Retinal pigment epithelial cell (primary cell): ENCODE results near the gene RIN2.

Experiments
- DNase-seq: peaks from one replicate; pipeline ENCODE4 v3.0.0-alpha.2; 2010; ENCODE audit warnings: low read depth
- H3K4me3 ChIP-seq: 2 replicates; pipeline ENCODE4 v1.5.1; 2011; ENCODE audit warnings: mild to moderate bottlenecking, low read length, control low read depth, moderate library complexity
- TF ChIP-seq, protein P1 (sequence below): conservative IDR thresholded peaks from 2 replicates; pipeline ENCODE4 v1.5.1; 2011; ENCODE audit warnings: low read depth, low read length, control low read depth, inconsistent platforms

The RIN2 gene

DNA sequence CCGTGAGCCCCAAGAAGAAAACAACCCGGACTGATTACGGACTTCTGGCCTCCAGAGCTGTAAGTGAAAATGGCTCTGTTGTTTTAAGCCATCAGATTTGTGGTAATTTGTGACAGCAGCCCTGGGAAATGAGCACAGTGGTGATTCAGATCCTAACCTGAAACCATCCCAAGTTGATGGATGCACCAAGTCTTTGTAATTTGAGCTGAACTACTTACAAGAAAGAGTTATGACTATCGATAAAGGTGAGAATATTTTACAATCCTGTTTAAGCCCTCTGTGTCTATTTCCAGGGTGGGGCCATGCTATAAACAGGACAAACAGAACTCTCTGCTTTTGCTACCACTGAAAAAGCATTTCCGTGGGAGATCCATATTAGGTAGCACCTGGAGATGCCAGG, 19.1 kb upstream of the RIN2 start:
- DNase-seq, result no peak
- TF ChIP-seq, protein P1, sequence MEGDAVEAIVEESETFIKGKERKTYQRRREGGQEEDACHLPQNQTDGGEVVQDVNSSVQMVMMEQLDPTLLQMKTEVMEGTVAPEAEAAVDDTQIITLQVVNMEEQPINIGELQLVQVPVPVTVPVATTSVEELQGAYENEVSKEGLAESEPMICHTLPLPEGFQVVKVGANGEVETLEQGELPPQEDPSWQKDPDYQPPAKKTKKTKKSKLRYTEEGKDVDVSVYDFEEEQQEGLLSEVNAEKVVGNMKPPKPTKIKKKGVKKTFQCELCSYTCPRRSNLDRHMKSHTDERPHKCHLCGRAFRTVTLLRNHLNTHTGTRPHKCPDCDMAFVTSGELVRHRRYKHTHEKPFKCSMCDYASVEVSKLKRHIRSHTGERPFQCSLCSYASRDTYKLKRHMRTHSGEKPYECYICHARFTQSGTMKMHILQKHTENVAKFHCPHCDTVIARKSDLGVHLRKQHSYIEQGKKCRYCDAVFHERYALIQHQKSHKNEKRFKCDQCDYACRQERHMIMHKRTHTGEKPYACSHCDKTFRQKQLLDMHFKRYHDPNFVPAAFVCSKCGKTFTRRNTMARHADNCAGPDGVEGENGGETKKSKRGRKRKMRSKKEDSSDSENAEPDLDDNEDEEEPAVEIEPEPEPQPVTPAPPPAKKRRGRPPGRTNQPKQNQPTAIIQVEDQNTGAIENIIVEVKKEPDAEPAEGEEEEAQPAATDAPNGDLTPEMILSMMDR, result no peak
- H3K4me3 ChIP-seq, result no peak overlapping the region

DNA sequence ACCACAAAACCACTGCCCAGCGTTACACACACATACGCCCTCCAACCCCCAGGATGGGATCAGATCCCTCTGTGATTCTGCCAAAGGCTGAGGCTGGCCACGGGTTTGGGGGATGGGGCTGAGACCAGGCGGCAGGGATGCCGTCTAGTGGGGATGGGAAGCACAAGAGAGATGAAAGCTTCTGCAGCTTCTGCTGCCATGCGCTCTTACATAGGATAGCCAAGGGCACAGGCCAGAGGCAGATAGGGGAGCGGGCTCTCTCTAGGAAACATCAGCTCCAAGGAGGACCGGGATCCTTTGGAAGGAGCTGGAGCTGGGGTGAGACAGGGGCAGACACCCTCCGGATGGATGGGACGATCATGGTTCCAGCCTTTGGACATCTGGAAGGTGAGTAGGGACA, 18.7 kb upstream of the RIN2 start:
- DNase-seq, result no peak
- TF ChIP-seq, protein P1, result no peak
- no peak overlapping the region for H3K4me3 ChIP-seq

DNA sequence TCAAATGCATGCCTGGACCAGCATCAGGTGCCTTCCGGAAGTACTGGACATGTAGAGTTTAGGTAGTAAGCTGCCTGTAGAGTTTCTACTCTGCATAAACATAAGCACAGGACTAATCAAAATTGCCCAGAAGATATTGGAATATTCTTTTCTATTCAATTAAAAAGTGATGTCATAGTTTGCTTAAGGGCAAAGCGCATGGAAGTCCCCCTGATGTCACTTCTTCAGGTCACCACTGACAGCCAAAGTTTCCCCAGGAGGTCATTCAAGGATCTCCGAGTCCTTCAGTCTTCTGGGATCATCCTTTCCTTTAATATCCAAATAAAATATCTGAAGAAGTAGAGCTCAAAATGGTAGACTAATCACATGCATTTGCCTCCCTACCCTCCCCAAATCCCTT, 17.5 kb upstream of the RIN2 start:
- no peak for DNase-seq
- TF ChIP-seq, protein P1, result no peak

DNA sequence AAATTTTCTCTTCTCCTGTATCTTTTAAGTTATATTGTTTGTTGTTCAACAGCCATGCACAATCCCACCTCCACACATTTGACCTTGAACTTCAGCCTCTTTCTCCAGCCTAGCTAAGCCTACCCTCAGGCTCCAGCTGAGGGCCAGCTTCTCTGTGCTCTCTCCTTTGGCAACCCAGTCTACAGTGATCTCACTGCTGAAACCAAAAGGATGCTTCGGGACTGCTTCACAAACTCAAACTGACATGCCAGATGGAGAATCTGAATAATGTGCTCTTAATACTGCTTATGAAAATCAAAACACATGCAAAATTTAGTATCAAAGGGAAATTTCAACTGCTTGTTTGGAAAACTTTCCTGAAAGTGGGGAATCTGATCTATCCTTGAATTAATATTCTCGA, 16.1 kb upstream of the RIN2 start:
- no peak overlapping the region for H3K4me3 ChIP-seq
- TF ChIP-seq, protein P1, result no peak
- DNase-seq, result no peak

More for the DNA sequence above, 17.5 kb upstream of the RIN2 start:
- no peak overlapping the region for H3K4me3 ChIP-seq

DNA sequence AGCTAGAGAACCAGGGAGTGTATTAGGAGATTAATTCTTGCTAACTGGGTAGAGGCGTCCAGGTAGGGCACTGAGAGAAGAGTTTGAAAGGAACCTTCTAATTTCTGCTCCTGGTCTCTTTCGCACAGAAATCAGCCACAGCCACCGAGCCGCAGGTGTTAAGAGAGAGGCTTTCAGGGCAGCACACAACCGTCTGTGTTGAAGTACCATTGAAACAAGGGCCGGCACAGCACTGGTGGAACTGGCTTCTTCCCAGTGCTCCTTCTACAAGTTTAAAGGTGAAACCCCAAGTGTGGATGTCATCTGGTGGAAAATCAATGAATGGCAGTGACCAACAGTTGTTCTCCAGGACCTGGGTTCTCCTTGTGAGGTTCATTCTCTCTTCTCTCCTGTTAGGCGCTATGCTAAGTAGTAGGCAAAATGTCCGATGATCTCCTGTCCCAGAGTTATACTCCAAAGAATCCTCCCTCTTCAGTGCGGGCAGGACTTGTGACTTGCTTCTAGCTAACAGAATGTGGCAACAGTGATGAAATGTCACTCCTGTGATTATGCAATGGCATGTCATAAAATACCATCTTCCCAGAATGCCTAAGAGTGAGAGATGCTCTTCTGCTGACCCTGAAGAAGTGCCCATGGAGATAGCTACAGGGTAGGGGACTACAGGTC, 15.0 kb upstream of the RIN2 start:
- no peak overlapping the region for H3K4me3 ChIP-seq
- TF ChIP-seq, protein P1, result no peak
- no peak for DNase-seq

DNA sequence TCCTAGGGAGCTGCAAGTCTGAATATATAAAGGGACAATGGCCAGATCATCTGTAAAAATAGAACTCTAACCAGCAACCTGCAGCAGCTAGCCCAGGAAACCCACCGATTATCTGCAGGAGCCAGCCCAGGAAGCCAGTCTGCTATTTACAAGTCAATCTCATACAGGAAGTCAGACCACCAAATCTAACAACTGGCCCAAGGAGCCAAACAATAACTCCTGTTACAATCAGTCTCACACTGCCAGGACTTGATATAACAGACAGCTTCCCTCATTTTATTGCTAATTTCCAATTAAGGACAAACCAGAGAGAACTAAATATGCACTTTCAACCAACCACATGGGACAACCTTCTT, 14.4 kb upstream of the RIN2 start:
- TF ChIP-seq, protein P1, result no peak
- no peak for DNase-seq
- no peak overlapping the region for H3K4me3 ChIP-seq

DNA sequence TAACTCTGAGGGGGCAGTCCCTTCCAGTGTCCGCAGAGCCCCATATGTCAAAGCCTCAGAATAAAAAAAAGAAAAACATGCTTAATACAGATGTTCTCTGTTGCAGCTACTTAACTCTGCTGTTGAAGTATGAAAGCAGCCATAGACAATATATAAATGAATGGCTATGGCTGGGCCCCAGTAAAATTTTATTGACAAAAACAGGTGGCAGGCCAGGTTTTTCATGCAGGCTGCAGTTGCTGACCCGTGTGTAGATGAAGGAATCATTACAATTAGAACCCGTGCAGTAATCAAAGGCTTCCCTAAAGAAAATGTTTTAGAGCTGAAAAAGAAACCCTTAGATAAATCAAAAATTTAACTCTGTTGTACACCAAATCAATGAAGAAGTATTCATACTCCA, 13.0 kb upstream of the RIN2 start:
- H3K4me3 ChIP-seq, result no peak overlapping the region
- TF ChIP-seq, protein P1, result no peak
- DNase-seq, result no peak
